Middle frontal gyrus (tissue), 1 donor: ENCODE results near the gene FABP3.

Experiments used
- DNase-seq: peaks from one replicate; pipeline ENCODE4 v3.0.0-alpha.2; 2015; ENCODE audit warnings: low spot score; ENCODE audit errors: extremely low spot score

The FABP3 gene

GRCh38 chr1:31318146-31318545, 54.7 kb downstream of the FABP3 start:
- no peak for DNase-seq

- DNase-seq = no peak
Measured at GRCh38 chr1:31315902-31316301, 57.0 kb downstream of the FABP3 start.
